Mesendoderm (in vitro differentiated cells): ENCODE results near the gene CPM.

Experiments used
- DNase-seq: peaks from one replicate; pipeline ENCODE4 v3.0.0; 2013
- H2AK5ac ChIP-seq: 2 replicates; pipeline ENCODE4 v1.6.1; 2013; ENCODE audit warnings: low read length, inconsistent platforms
- H2BK120ac ChIP-seq: 2 replicates; pipeline ENCODE4 v1.6.1; 2013; ENCODE audit warnings: low read depth, mild to moderate bottlenecking, low read length, moderate library complexity, mixed read lengths
- H2BK15ac ChIP-seq: replicated peaks from 2 replicates; pipeline ENCODE4 v1.6.1; 2013; ENCODE audit warnings: low read depth, mild to moderate bottlenecking, moderate library complexity
- H2BK5ac ChIP-seq: 2 replicates; pipeline ENCODE4 v1.6.1; 2013; ENCODE audit warnings: low read length, inconsistent platforms
- H3K18ac ChIP-seq: 2 replicates; pipeline ENCODE4 v1.6.1; 2013; ENCODE audit warnings: mild to moderate bottlenecking, low read length, mixed read lengths
- H3K23ac ChIP-seq: one replicate; pipeline ENCODE4 v1.6.1; 2013; ENCODE audit warnings: low read length
- H3K27ac ChIP-seq: 2 replicates; pipeline ENCODE4 v1.5.1; 2013; ENCODE audit warnings: low read depth, mild to moderate bottlenecking, inconsistent platforms, low read length, moderate library complexity
- H3K27me3 ChIP-seq: 2 replicates; pipeline ENCODE4 v1.6.1; 2013; ENCODE audit warnings: low read length, control low read depth, mild to moderate bottlenecking, inconsistent platforms; ENCODE audit not compliant: insufficient read depth, poor library complexity
- H3K36me3 ChIP-seq: 2 replicates; pipeline ENCODE4 v1.6.1; 2013; ENCODE audit warnings: low read length, inconsistent platforms; ENCODE audit not compliant: control insufficient read depth, insufficient read depth
- H3K4ac ChIP-seq: one replicate; pipeline ENCODE4 v1.6.1; 2013; ENCODE audit warnings: low read depth, mild to moderate bottlenecking, low read length, moderate library complexity
- H3K4me1 ChIP-seq: 2 replicates; pipeline ENCODE4 v1.6.1; 2013; ENCODE audit warnings: low read depth, low read length, inconsistent platforms; ENCODE audit not compliant: control insufficient read depth
- H3K4me2 ChIP-seq: 2 replicates; pipeline ENCODE4 v1.6.1; 2013; ENCODE audit warnings: low read length
- H3K4me3 ChIP-seq: 2 replicates; pipeline ENCODE4 v1.5.1; 2013; ENCODE audit warnings: mild to moderate bottlenecking, low read length
- H3K56ac ChIP-seq: one replicate; pipeline ENCODE4 v1.6.1; 2013; ENCODE audit warnings: low read length
- H3K79me1 ChIP-seq: 2 replicates; pipeline ENCODE4 v1.6.1; 2013; ENCODE audit warnings: low read length, inconsistent platforms
- H3K79me2 ChIP-seq: 2 replicates; pipeline ENCODE4 v1.6.1; 2013; ENCODE audit warnings: mild to moderate bottlenecking, low read length; ENCODE audit not compliant: control insufficient read depth, insufficient read depth
- H3K9ac ChIP-seq: 2 replicates; pipeline ENCODE4 v1.6.1; 2013; ENCODE audit warnings: low read length, inconsistent platforms
- H4K5ac ChIP-seq: one replicate; pipeline ENCODE4 v1.6.1; 2013; ENCODE audit warnings: low read length
- H4K8ac ChIP-seq: one replicate; pipeline ENCODE4 v1.6.1; 2013; ENCODE audit warnings: low read depth, mild to moderate bottlenecking, control low read depth, low read length, moderate library complexity
- WGBS: extraction: QIAGEN DNeasy Blood & Tissue Kit; methylation state at CpG from one replicate; pipeline ENCODE4 v1.1.7; 2013; ENCODE audit warnings: low lambda C conversion rate, missing lambda C conversion rate; ENCODE audit not compliant: insufficient coverage; ENCODE audit errors: extremely low coverage; 5-methylcytosine and 5-hydroxymethylcytosine counted together

CPM gene

GRCh38 chr12:68885381-68885780, 47.6 kb downstream of the CPM start:
- WGBS = no CpG with 5 or more reads among the region's 3 CpGs

GRCh38 chr12:68884251-68884650, 48.7 kb downstream of the CPM start:
- WGBS = no CpG with 5 or more reads among the region's 5 CpGs
- Histone ChIP-seq H4K8ac (no peak overlapping the region), H3K18ac (no peak overlapping the region)

More at GRCh38 chr12:68885381-68885780, 47.6 kb downstream of the CPM start:
- H2BK120ac ChIP-seq = no peak overlapping the region
- no peak overlapping the region for H2AK5ac ChIP-seq
- H3K79me1 ChIP-seq = no peaks in the 10 kb centered on the region
- H3K79me2 ChIP-seq = no peaks in the 10 kb centered on the region
- H3K27ac ChIP-seq = no peak overlapping the region
- no peak overlapping the region for H3K9ac ChIP-seq
- no peak for DNase-seq
- H3K4ac ChIP-seq = no peak overlapping the region
- no peak overlapping the region for H2BK5ac ChIP-seq
- H3K18ac ChIP-seq = no peak overlapping the region
- no peak overlapping the region for H4K5ac ChIP-seq
- H4K8ac ChIP-seq = no peak overlapping the region
- no peak overlapping the region for H3K4me3 ChIP-seq
- no peaks in the 10 kb centered on the region for H3K27me3 ChIP-seq
- H2BK15ac ChIP-seq = no peak overlapping the region
- H3K23ac ChIP-seq = no peak overlapping the region
- H3K36me3 ChIP-seq = no peaks in the 10 kb centered on the region
- H3K4me1 ChIP-seq = no peaks in the 10 kb centered on the region
- no peak overlapping the region for H3K56ac ChIP-seq
- H3K4me2 ChIP-seq = no peak overlapping the region

GRCh38 chr12:68883151-68883550, 49.8 kb downstream of the CPM start:
- no peak overlapping the region for H3K27ac ChIP-seq
- no peak overlapping the region for H3K4me2 ChIP-seq
- no peak overlapping the region for H3K9ac ChIP-seq
- H3K4ac ChIP-seq = no peak overlapping the region
- H2BK15ac ChIP-seq = no peak overlapping the region
- H3K4me1 ChIP-seq = no peaks in the 10 kb centered on the region
- no CpG with 5 or more reads among the region's 3 CpGs for WGBS
- no peak overlapping the region for H2BK5ac ChIP-seq
- H3K79me1 ChIP-seq = no peaks in the 10 kb centered on the region
- no peaks in the 10 kb centered on the region for H3K27me3 ChIP-seq
- no peak overlapping the region for H2AK5ac ChIP-seq
- no peak overlapping the region for H3K4me3 ChIP-seq
- H3K36me3 ChIP-seq = no peaks in the 10 kb centered on the region
- no peak overlapping the region for H4K5ac ChIP-seq
- H4K8ac ChIP-seq = no peak overlapping the region
- H3K23ac ChIP-seq = no peak overlapping the region
- H3K79me2 ChIP-seq = no peaks in the 10 kb centered on the region
- no peak overlapping the region for H2BK120ac ChIP-seq
- no peak overlapping the region for H3K56ac ChIP-seq
- no peak overlapping the region for H3K18ac ChIP-seq
- no peak for DNase-seq

More at GRCh38 chr12:68884251-68884650, 48.7 kb downstream of the CPM start:
- H3K4me1 ChIP-seq = no peaks in the 10 kb centered on the region
- no peak overlapping the region for H2AK5ac ChIP-seq
- H3K23ac ChIP-seq = no peak overlapping the region
- no peaks in the 10 kb centered on the region for H3K79me2 ChIP-seq
- no peak overlapping the region for H2BK15ac ChIP-seq
- no peak for DNase-seq
- no peak overlapping the region for H2BK5ac ChIP-seq
- no peak overlapping the region for H3K27ac ChIP-seq
- no peak overlapping the region for H3K4me3 ChIP-seq
- no peaks in the 10 kb centered on the region for H3K36me3 ChIP-seq
- no peak overlapping the region for H3K4ac ChIP-seq
- H4K5ac ChIP-seq = no peak overlapping the region
- no peak overlapping the region for H3K56ac ChIP-seq
- no peaks in the 10 kb centered on the region for H3K79me1 ChIP-seq
- no peak overlapping the region for H3K4me2 ChIP-seq
- no peak overlapping the region for H3K9ac ChIP-seq
- no peaks in the 10 kb centered on the region for H3K27me3 ChIP-seq
- H2BK120ac ChIP-seq = no peak overlapping the region

GRCh38 chr12:68882251-68882964, 50.6 kb downstream of the CPM start:
- no peak overlapping the region for H2BK5ac ChIP-seq

GRCh38 chr12:68880660-68881325, 52.2 kb downstream of the CPM start:
- Histone ChIP-seq H3K27ac (no peak overlapping the region), H3K4ac (no peak overlapping the region), H3K36me3 (no peaks in the 10 kb centered on the region), H3K4me1 (no peaks in the 10 kb centered on the region), H3K23ac (no peak overlapping the region), H4K5ac (no peak overlapping the region), H2BK5ac (no peak overlapping the region), H3K9ac (no peak overlapping the region), H4K8ac (no peak overlapping the region), H3K56ac (no peak overlapping the region), H3K4me3 (no peak overlapping the region), H2AK5ac (no peak overlapping the region), H3K18ac (no peak overlapping the region), H3K4me2 (no peak overlapping the region), H3K79me2 (no peaks in the 10 kb centered on the region), H3K27me3 (no peaks in the 10 kb centered on the region), H3K79me1 (no peaks in the 10 kb centered on the region), H2BK15ac (no peak overlapping the region), H2BK120ac (no peak overlapping the region)
- no CpG with 5 or more reads among the region's 5 CpGs for WGBS
- DNase-seq = no peak

More at GRCh38 chr12:68882251-68882964, 50.6 kb downstream of the CPM start:
- no peak overlapping the region for H2BK15ac ChIP-seq
- WGBS = no CpG with 5 or more reads among the region's 4 CpGs
- no peaks in the 10 kb centered on the region for H3K27me3 ChIP-seq
- no peak overlapping the region for H4K8ac ChIP-seq
- no peak overlapping the region for H3K18ac ChIP-seq
- H3K4me2 ChIP-seq = no peak overlapping the region
- no peak overlapping the region for H3K4ac ChIP-seq
- H3K79me2 ChIP-seq = no peaks in the 10 kb centered on the region
- no peak overlapping the region for H3K9ac ChIP-seq
- H2AK5ac ChIP-seq = no peak overlapping the region
- no peak overlapping the region for H2BK120ac ChIP-seq
- DNase-seq = no peak
- no peak overlapping the region for H3K56ac ChIP-seq
- no peaks in the 10 kb centered on the region for H3K4me1 ChIP-seq
- no peak overlapping the region for H3K23ac ChIP-seq
- no peak overlapping the region for H3K4me3 ChIP-seq
- H3K27ac ChIP-seq = no peak overlapping the region
- no peaks in the 10 kb centered on the region for H3K36me3 ChIP-seq
- H4K5ac ChIP-seq = no peak overlapping the region
- H3K79me1 ChIP-seq = no peaks in the 10 kb centered on the region
